SK-N-SH treated with all-trans-retinoic acid at 6 μM for 48 hours (cell line): Measurements from ENCODE around the gene TFEB.

Experiments
- ATAC-seq: fragments of 200-7000 bp; cut with Tn5 transposase; 3 replicates; pipeline ENCODE4 v1.9.1; 2020; ENCODE audit warnings: mild to moderate bottlenecking, moderate library complexity
- ARNTL ChIP-seq: fragments of 450-650 bp; formaldehyde crosslinking; IDR thresholded peaks from 2 replicates; pipeline ENCODE4 v1.5.0; 2020; ENCODE audit warnings: low read depth, mild to moderate bottlenecking, moderate library complexity, borderline replicate concordance
- BACH2 ChIP-seq: fragments of 250-450 bp; sonication (Bioruptor Pico); IDR thresholded peaks from 2 replicates; pipeline ENCODE4 v1.9.0; 2021; ENCODE audit warnings: mild to moderate bottlenecking, borderline replicate concordance
- CSDC2 ChIP-seq: fragments of 250-450 bp; sonication (Bioruptor Pico); IDR thresholded peaks from 2 replicates; pipeline ENCODE4 v1.5.0; 2020; ENCODE audit warnings: mild to moderate bottlenecking, moderate library complexity
- ESRRG ChIP-seq: fragments of 250-450 bp; sonication (Bioruptor Pico); IDR thresholded peaks from 2 replicates; pipeline ENCODE4 v1.6.1; 2021; ENCODE audit warnings: mild to moderate bottlenecking
- GLIS3 ChIP-seq: fragments of 250-450 bp; sonication (Bioruptor Pico); IDR thresholded peaks from 2 replicates; pipeline ENCODE4 v1.5.0; 2020; ENCODE audit warnings: mild to moderate bottlenecking, moderate library complexity
- OSR1 ChIP-seq: fragments of 250-450 bp; sonication (Bioruptor Pico); IDR thresholded peaks from 2 replicates; pipeline ENCODE4 v1.8.0; 2022; ENCODE audit warnings: moderate library complexity, mild to moderate bottlenecking, inconsistent platforms
- POU6F1 ChIP-seq: fragments of 250-450 bp; sonication (Bioruptor Pico); IDR thresholded peaks from 2 replicates; pipeline ENCODE4 v1.8.0; 2021; ENCODE audit warnings: low read depth, mild to moderate bottlenecking, moderate library complexity, borderline replicate concordance
- PPARA ChIP-seq: fragments of 250-450 bp; sonication (Bioruptor Pico); IDR thresholded peaks from 2 replicates; pipeline ENCODE4 v1.5.0; 2020; ENCODE audit warnings: mild to moderate bottlenecking, borderline replicate concordance
- SNAI2 ChIP-seq: fragments of 250-450 bp; sonication (Bioruptor Pico); IDR thresholded peaks from 2 replicates; pipeline ENCODE4 v1.5.0; 2020; ENCODE audit warnings: mild to moderate bottlenecking, moderate library complexity
- TCF4 ChIP-seq: fragments of 250-450 bp; sonication (Bioruptor Pico); IDR thresholded peaks from 2 replicates; pipeline ENCODE4 v1.8.0; 2021; ENCODE audit warnings: mild to moderate bottlenecking, moderate library complexity, borderline replicate concordance
- TOX ChIP-seq: fragments of 250-450 bp; sonication (Bioruptor Pico); IDR thresholded peaks from 2 replicates; pipeline ENCODE4 v1.8.0; 2021; ENCODE audit warnings: mild to moderate bottlenecking, moderate library complexity, borderline replicate concordance
- ZC3H10 ChIP-seq: fragments of 250-450 bp; sonication (Bioruptor Pico); IDR thresholded peaks from 2 replicates; pipeline ENCODE4 v1.5.1; 2021; ENCODE audit warnings: mild to moderate bottlenecking, moderate library complexity
- ZFP30 ChIP-seq: fragments of 450-650 bp; formaldehyde crosslinking; IDR thresholded peaks from 2 replicates; pipeline ENCODE4 v1.5.0; 2022; ENCODE audit warnings: mild to moderate bottlenecking, moderate library complexity
- ZNF565 ChIP-seq: fragments of 450-650 bp; formaldehyde crosslinking; conservative IDR thresholded peaks from 2 replicates; pipeline ENCODE4 v1.5.0; 2020; ENCODE audit warnings: low read depth, mild to moderate bottlenecking, moderate library complexity
- ZNF8 ChIP-seq: fragments of 450-650 bp; formaldehyde crosslinking; IDR thresholded peaks from 2 replicates; pipeline ENCODE4 v1.5.0; 2020; ENCODE audit warnings: mild to moderate bottlenecking, moderate library complexity
- TF ChIP-seq, protein P1 (sequence below): fragments of 250-450 bp; sonication (Bioruptor Pico); IDR thresholded peaks from 2 replicates; pipeline ENCODE4 v1.5.0; 2020; ENCODE audit warnings: mild to moderate bottlenecking, moderate library complexity
- TF ChIP-seq, protein P2 (sequence below): fragments of 250-450 bp; sonication (Bioruptor Pico); IDR thresholded peaks from 2 replicates; pipeline ENCODE4 v1.5.1; 2021; ENCODE audit warnings: mild to moderate bottlenecking, moderate library complexity
- TF ChIP-seq, protein P3 (sequence below): fragments of 250-450 bp; sonication (Bioruptor Pico); IDR thresholded peaks from 2 replicates; pipeline ENCODE4 v1.5.1; 2020; ENCODE audit warnings: low read depth, mild to moderate bottlenecking, moderate library complexity

TFEB gene

DNA sequence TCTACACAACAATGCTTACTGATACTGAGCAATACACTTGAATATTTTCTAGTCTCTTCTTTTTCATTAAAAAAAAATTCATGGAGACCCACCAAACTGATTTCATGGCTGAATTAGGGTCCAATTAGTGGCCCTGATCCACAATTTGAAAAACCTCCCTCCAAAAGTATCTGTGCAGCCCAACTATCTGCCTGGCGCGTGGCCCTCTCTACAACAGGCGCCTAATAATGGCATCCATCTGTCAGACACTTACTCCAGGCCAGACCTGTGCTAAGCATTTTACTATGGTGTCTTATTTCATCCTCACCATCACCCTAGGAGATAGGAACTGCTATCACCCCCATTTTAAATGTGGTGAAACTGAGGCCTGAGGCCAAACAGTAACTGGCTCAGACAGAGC is 14.0 kb downstream of the TFEB start:
- no peak for TF ChIP-seq ZC3H10 (CRISPR knock-in tag)
- TF ChIP-seq ESRRG (CRISPR knock-in tag), result no peak
- TF ChIP-seq POU6F1 (CRISPR knock-in tag), result no peak
- TF ChIP-seq PPARA (CRISPR knock-in tag), result no peak
- ATAC-seq, result no peak

- TF ChIP-seq PPARA (CRISPR knock-in tag), result no peak
- TF ChIP-seq, protein P1, sequence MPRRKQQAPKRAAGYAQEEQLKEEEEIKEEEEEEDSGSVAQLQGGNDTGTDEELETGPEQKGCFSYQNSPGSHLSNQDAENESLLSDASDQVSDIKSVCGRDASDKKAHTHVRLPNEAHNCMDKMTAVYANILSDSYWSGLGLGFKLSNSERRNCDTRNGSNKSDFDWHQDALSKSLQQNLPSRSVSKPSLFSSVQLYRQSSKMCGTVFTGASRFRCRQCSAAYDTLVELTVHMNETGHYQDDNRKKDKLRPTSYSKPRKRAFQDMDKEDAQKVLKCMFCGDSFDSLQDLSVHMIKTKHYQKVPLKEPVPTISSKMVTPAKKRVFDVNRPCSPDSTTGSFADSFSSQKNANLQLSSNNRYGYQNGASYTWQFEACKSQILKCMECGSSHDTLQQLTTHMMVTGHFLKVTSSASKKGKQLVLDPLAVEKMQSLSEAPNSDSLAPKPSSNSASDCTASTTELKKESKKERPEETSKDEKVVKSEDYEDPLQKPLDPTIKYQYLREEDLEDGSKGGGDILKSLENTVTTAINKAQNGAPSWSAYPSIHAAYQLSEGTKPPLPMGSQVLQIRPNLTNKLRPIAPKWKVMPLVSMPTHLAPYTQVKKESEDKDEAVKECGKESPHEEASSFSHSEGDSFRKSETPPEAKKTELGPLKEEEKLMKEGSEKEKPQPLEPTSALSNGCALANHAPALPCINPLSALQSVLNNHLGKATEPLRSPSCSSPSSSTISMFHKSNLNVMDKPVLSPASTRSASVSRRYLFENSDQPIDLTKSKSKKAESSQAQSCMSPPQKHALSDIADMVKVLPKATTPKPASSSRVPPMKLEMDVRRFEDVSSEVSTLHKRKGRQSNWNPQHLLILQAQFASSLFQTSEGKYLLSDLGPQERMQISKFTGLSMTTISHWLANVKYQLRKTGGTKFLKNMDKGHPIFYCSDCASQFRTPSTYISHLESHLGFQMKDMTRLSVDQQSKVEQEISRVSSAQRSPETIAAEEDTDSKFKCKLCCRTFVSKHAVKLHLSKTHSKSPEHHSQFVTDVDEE (CRISPR knock-in tag), result no peak
- no peak for TF ChIP-seq ZFP30 (CRISPR knock-in tag)
- TF ChIP-seq ARNTL, result no peak
- TF ChIP-seq CSDC2 (CRISPR knock-in tag), result no peak
- TF ChIP-seq ZNF8, result no peak
- TF ChIP-seq, protein P2, sequence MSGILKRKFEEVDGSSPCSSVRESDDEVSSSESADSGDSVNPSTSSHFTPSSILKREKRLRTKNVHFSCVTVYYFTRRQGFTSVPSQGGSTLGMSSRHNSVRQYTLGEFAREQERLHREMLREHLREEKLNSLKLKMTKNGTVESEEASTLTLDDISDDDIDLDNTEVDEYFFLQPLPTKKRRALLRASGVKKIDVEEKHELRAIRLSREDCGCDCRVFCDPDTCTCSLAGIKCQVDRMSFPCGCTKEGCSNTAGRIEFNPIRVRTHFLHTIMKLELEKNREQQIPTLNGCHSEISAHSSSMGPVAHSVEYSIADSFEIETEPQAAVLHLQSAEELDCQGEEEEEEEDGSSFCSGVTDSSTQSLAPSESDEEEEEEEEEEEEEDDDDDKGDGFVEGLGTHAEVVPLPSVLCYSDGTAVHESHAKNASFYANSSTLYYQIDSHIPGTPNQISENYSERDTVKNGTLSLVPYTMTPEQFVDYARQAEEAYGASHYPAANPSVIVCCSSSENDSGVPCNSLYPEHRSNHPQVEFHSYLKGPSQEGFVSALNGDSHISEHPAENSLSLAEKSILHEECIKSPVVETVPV, result no peak
- TF ChIP-seq BACH2 (CRISPR knock-in tag), result no peak
- TF ChIP-seq GLIS3, result no peak
- no peak for TF ChIP-seq ZNF565 (CRISPR knock-in tag)
- TF ChIP-seq TCF4 (CRISPR knock-in tag), result no peak
- no peak for TF ChIP-seq ZC3H10 (CRISPR knock-in tag)
- no peak for TF ChIP-seq POU6F1 (CRISPR knock-in tag)
- no peak for TF ChIP-seq TOX (CRISPR knock-in tag)
- ATAC-seq, result no peak
These were observed 14.6 kb downstream of the TFEB start for GRCh38 chr6:41720783-41721182.

DNA sequence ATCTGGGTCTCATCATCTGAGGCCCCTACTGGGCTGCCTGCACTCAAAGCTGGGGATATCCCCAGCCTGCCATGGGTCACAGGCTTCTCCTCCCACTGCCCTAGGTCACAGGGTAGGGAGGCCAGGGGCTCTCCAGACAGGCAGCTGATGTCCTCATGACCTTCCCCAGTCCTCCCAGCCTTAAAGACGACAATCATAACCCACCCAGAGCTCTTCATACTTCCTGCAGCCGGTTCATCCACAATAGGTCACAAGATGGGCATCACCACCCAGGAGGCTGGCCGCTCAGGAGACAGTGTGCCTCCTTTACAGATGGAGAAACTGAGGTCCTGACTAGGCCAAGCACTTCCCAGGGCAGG is 15.2 kb downstream of the TFEB start:
- ATAC-seq, result no peak
- TF ChIP-seq POU6F1 (CRISPR knock-in tag) (no peak), SNAI2 (CRISPR knock-in tag) (no peak)

DNA sequence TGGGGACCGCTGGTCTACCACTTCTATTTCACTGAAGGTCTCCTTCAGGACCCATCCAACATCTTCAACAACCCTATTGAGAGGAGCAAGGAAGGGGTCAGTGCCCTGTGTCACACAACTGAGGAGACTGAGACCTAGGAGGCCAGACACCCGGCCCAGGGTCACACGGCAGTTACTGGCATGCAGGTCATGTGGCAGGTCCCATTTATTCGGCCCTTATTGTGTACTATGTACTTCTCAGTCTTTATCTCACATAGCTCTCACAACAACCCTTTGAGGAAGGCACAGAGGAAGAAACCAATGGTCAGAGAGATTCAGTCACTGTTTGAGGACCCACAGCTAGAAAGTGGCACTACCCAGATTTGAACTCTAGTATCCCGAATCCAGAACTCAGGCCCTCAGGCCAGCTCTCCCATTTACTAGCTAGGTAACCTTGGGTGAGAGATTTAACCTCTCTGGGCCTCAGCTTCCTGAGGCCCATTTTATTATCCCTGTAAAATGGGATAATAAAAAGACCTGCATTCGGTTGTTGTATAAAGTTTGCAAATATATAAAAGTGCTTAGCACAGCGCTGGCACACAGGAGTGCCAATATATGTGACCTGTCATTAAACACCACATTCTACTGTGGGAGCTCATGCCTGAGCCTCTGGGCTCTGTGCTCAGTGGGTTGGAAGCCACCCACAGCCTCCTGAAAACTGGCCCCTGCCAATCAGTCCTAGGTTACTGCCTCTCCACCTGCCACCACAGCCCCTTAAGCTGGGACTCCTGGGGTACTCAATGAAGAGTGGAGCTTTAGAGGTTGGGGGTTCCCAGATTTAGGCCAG is 15.8 kb downstream of the TFEB start:
- ATAC-seq, result no peak
- TF ChIP-seq, protein P2, result no peak
- no peak for TF ChIP-seq ZNF565 (CRISPR knock-in tag)
- TF ChIP-seq GLIS3, result no peak
- no peak for TF ChIP-seq BACH2 (CRISPR knock-in tag)
- no peak for TF ChIP-seq ZC3H10 (CRISPR knock-in tag)
- TF ChIP-seq, protein P1 (CRISPR knock-in tag), result no peak
- TF ChIP-seq, protein P3, sequence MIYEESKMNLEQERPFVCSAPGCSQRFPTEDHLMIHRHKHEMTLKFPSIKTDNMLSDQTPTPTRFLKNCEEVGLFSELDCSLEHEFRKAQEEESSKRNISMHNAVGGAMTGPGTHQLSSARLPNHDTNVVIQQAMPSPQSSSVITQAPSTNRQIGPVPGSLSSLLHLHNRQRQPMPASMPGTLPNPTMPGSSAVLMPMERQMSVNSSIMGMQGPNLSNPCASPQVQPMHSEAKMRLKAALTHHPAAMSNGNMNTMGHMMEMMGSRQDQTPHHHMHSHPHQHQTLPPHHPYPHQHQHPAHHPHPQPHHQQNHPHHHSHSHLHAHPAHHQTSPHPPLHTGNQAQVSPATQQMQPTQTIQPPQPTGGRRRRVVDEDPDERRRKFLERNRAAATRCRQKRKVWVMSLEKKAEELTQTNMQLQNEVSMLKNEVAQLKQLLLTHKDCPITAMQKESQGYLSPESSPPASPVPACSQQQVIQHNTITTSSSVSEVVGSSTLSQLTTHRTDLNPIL (CRISPR knock-in tag), result no peak
- TF ChIP-seq OSR1 (CRISPR knock-in tag), result no peak
- TF ChIP-seq PPARA (CRISPR knock-in tag), result no peak
- no peak for TF ChIP-seq ZFP30 (CRISPR knock-in tag)
- TF ChIP-seq SNAI2 (CRISPR knock-in tag), result no peak
